ENCODE data around the gene DTHD1.

- no peak for TF ChIP-seq POLR2A (IDR thresholded peaks at IDR 0.05)
- TF ChIP-seq, protein P1, sequence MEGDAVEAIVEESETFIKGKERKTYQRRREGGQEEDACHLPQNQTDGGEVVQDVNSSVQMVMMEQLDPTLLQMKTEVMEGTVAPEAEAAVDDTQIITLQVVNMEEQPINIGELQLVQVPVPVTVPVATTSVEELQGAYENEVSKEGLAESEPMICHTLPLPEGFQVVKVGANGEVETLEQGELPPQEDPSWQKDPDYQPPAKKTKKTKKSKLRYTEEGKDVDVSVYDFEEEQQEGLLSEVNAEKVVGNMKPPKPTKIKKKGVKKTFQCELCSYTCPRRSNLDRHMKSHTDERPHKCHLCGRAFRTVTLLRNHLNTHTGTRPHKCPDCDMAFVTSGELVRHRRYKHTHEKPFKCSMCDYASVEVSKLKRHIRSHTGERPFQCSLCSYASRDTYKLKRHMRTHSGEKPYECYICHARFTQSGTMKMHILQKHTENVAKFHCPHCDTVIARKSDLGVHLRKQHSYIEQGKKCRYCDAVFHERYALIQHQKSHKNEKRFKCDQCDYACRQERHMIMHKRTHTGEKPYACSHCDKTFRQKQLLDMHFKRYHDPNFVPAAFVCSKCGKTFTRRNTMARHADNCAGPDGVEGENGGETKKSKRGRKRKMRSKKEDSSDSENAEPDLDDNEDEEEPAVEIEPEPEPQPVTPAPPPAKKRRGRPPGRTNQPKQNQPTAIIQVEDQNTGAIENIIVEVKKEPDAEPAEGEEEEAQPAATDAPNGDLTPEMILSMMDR (IDR thresholded peaks at IDR 0.05): no peak
- TF ChIP-seq EP300 (IDR thresholded peaks at IDR 0.05): no peak
Measured at GRCh38 chr4:36277533-36277932, 3.9 kb upstream of the DTHD1 start.
